ENCODE measurements around the gene PAX2. TPM values are rescaled to one million over a fixed set of nuclear protein-coding genes. Genes with fewer than 3 reads are reported as not detected.
A peak's percentile ranks its signal among the peaks of the same experiment; 100 is the strongest.

The PAX2 gene
- total RNA-seq, 4 donors from 2014 or later = not detected

- Histone ChIP-seq H3K27ac (no peak overlapping the region), H3K27me3 (peaks cover 71% of the 10 kb centered on the region), H3K9me3 (no peaks in the 10 kb centered on the region), H3K4me3 (no peak overlapping the region), H3K4me1 (peaks cover 5% of the 10 kb centered on the region), H3K36me3 (no peaks in the 10 kb centered on the region)
- 85% methylated on average over 9 of the region's 9 CpGs for WGBS
- no peak for DNase-seq (ENCODE audit: low spot score in 2 of 2)
- TF ChIP-seq EP300 (IDR thresholded peaks at IDR 0.05) (no peak), POLR2A (IDR thresholded peaks at IDR 0.05) (no peak), CTCF (IDR thresholded peaks at IDR 0.05) (no peak), POLR2AphosphoS5 (IDR thresholded peaks at IDR 0.05) (no peak)
These were observed 40.2 kb upstream of the PAX2 start for GRCh38 chr10:100705139-100705538.

GRCh38 chr10:100707261-100707848 is 38.0 kb upstream of the PAX2 start:
- Histone ChIP-seq H3K36me3 (no peaks in the 10 kb centered on the region), H3K4me1 (peaks cover 8% of the 10 kb centered on the region), H3K9me3 (no peaks in the 10 kb centered on the region), H3K27me3 (peaks cover 81% of the 10 kb centered on the region), H3K4me3 (no peak overlapping the region), H3K27ac (no peak overlapping the region)
- TF ChIP-seq POLR2A (IDR thresholded peaks at IDR 0.05) = no peak
- no peak for TF ChIP-seq CTCF (IDR thresholded peaks at IDR 0.05)
- TF ChIP-seq POLR2AphosphoS5 (IDR thresholded peaks at IDR 0.05) = no peak
- no peak for TF ChIP-seq EP300 (IDR thresholded peaks at IDR 0.05)
- 84% methylated on average over 6 of the region's 6 CpGs for WGBS
- DNase-seq (ENCODE audit: low spot score in 2 of 2) = no peak

GRCh38 chr10:100709146-100710082 is 36.0 kb upstream of the PAX2 start:
- H3K36me3 ChIP-seq = no peaks in the 10 kb centered on the region
- peaks cover 98% of the 10 kb centered on the region for H3K27me3 ChIP-seq
- WGBS = 24% methylated on average over 20 of the region's 26 CpGs
- peaks cover 18% of the 10 kb centered on the region for H3K4me1 ChIP-seq
- peak overlapping the region; percentile 28 for H3K4me3 ChIP-seq
- no peaks in the 10 kb centered on the region for H3K9me3 ChIP-seq
- no peak for DNase-seq (ENCODE audit: low spot score in 2 of 2)
- H3K27ac ChIP-seq = no peak overlapping the region
- TF ChIP-seq CTCF (IDR thresholded peaks at IDR 0.05) (no peak), EP300 (IDR thresholded peaks at IDR 0.05) (no peak)

GRCh38 chr10:100710151-100710871 is 35.1 kb upstream of the PAX2 start:
- Histone ChIP-seq H3K4me3 (peak overlapping the region; percentile 28), H3K27ac (no peak overlapping the region), H3K27me3 (peaks cover 98% of the 10 kb centered on the region), H3K9me3 (no peaks in the 10 kb centered on the region), H3K36me3 (no peaks in the 10 kb centered on the region), H3K4me1 (peaks cover 18% of the 10 kb centered on the region)
- no peak for TF ChIP-seq EP300 (IDR thresholded peaks at IDR 0.05)
- TF ChIP-seq POLR2A (IDR thresholded peaks at IDR 0.05) = no peak
- no peak for TF ChIP-seq CTCF (IDR thresholded peaks at IDR 0.05)
- no peak for TF ChIP-seq POLR2AphosphoS5 (IDR thresholded peaks at IDR 0.05)
- no peak for DNase-seq (ENCODE audit: low spot score in 2 of 2)
- 13% methylated on average over 14 of the region's 48 CpGs for WGBS

Measured in suprapubic skin (tissue), 4 donors.